Liver (tissue), 9 donors: ENCODE measurements around the gene CHP1. TPM values are rescaled to one million over a fixed set of nuclear protein-coding genes. Genes with fewer than 3 reads are reported as not detected.

ENCODE experiments used
- DNase-seq: peaks from one replicate; pipeline ENCODE4 v3.0.0-alpha.2; 2017; ENCODE audit warnings: low spot score
- H3K27ac ChIP-seq, 2 donors: one replicate each; pipeline ENCODE4 v1.7.0; 2013; ENCODE audit warnings: inconsistent platforms in 2 of 2, low read length in 2 of 2, control low read depth in 1 of 2, low read depth in 1 of 2, mild to moderate bottlenecking in 1 of 2
- H3K27me3 ChIP-seq, 4 donors: one replicate each; pipeline versions ENCODE4 v1.6.1 to v1.7.0; 2013; ENCODE audit warnings: low read length in 3 of 4, inconsistent platforms in 1 of 4, mild to moderate bottlenecking in 1 of 4, moderate library complexity in 1 of 4; ENCODE audit not compliant: control insufficient read depth in 4 of 4, insufficient read depth in 4 of 4
- H3K36me3 ChIP-seq, 4 donors: one replicate each; pipeline versions ENCODE4 v1.6.1 to v1.7.0; 2013; ENCODE audit warnings: low read length in 3 of 4, mild to moderate bottlenecking in 3 of 4, low read depth in 1 of 4, moderate library complexity in 1 of 4; ENCODE audit not compliant: control insufficient read depth in 4 of 4, insufficient read depth in 3 of 4
- H3K4me1 ChIP-seq, 4 donors: one replicate each; pipeline versions ENCODE4 v1.6.1 to v1.7.0; 2013; ENCODE audit warnings: low read length in 3 of 4, mild to moderate bottlenecking in 3 of 4, moderate library complexity in 1 of 4; ENCODE audit not compliant: control insufficient read depth in 4 of 4, insufficient read depth in 4 of 4
- H3K4me3 ChIP-seq, 3 donors: one replicate each; pipeline versions ENCODE4 v1.6.1 to v1.7.0; 2013; ENCODE audit warnings: low read length in 3 of 3, control low read depth in 1 of 3, low read depth in 1 of 3, mild to moderate bottlenecking in 1 of 3
- H3K9ac ChIP-seq, 2 donors: one replicate each; pipeline ENCODE4 v1.7.0; 2013; ENCODE audit warnings: low read length in 2 of 2, mild to moderate bottlenecking in 2 of 2, moderate library complexity in 2 of 2, control low read depth in 1 of 2, low read depth in 1 of 2
- H3K9me3 ChIP-seq, 4 donors: one replicate each; pipeline versions ENCODE4 v1.6.1 to v1.7.0; 2013; ENCODE audit warnings: low read length in 3 of 4; ENCODE audit not compliant: control insufficient read depth in 4 of 4
- ATF3 ChIP-seq: IDR thresholded peaks from 2 replicates; pipeline ENCODE4 v1.6.1; 2016; ENCODE audit warnings: antibody characterized with exemption
- EGR1 ChIP-seq, 2 donors: IDR thresholded peaks; 2 replicates each; pipeline ENCODE4 v1.6.1; 2016 to 2018; ENCODE audit warnings: antibody characterized with exemption in 2 of 2, low read depth in 2 of 2
- FOXA1 ChIP-seq: IDR thresholded peaks from 2 replicates; pipeline ENCODE4 v1.6.1; 2016; ENCODE audit warnings: antibody characterized with exemption
- FOXA2 ChIP-seq: IDR thresholded peaks from 2 replicates; pipeline ENCODE4 v1.6.1; 2016; ENCODE audit warnings: antibody characterized with exemption
- GABPA ChIP-seq, 2 donors: IDR thresholded peaks in 1 of 2; conservative IDR thresholded peaks in 1 of 2; 2 replicates each; pipeline ENCODE4 v1.6.1; 2016; ENCODE audit warnings: antibody characterized with exemption in 2 of 2, mild to moderate bottlenecking in 1 of 2, moderate library complexity in 1 of 2
- HNF4A ChIP-seq, 2 donors: conservative IDR thresholded peaks; 2 replicates each; pipeline ENCODE4 v1.6.1; 2016; ENCODE audit warnings: antibody characterized with exemption in 2 of 2, mild to moderate bottlenecking in 2 of 2
- JUND ChIP-seq, 2 donors: IDR thresholded peaks; 2 replicates each; pipeline ENCODE4 v1.6.1; 2016; ENCODE audit warnings: antibody characterized with exemption in 2 of 2
- MAX ChIP-seq: IDR thresholded peaks from 2 replicates; pipeline ENCODE4 v1.6.1; 2016; ENCODE audit warnings: antibody characterized with exemption
- NR2F2 ChIP-seq: IDR thresholded peaks from 2 replicates; pipeline ENCODE4 v1.6.1; 2016; ENCODE audit warnings: antibody characterized with exemption
- RAD21 ChIP-seq, 2 donors: IDR thresholded peaks; 2 replicates each; pipeline ENCODE4 v1.6.1; 2016; ENCODE audit warnings: antibody characterized with exemption in 2 of 2, mild to moderate bottlenecking in 2 of 2
- RXRA ChIP-seq, 2 donors: IDR thresholded peaks; 2 replicates each; pipeline ENCODE4 v1.6.1; 2017 to 2018; ENCODE audit warnings: antibody characterized with exemption in 2 of 2, mild to moderate bottlenecking in 1 of 2
- SP1 ChIP-seq: IDR thresholded peaks from 2 replicates; pipeline ENCODE4 v1.6.1; 2018; ENCODE audit warnings: antibody characterized with exemption, mild to moderate bottlenecking
- TAF1 ChIP-seq: conservative IDR thresholded peaks from 2 replicates; pipeline ENCODE4 v1.6.1; 2016; ENCODE audit warnings: antibody characterized with exemption, mild to moderate bottlenecking
- YY1 ChIP-seq: IDR thresholded peaks from 2 replicates; pipeline ENCODE4 v1.6.1; 2016; ENCODE audit warnings: antibody characterized with exemption, mild to moderate bottlenecking
- WGBS: extraction: QIAGEN DNeasy Blood & Tissue Kit; methylation state at CpG from one replicate; pipeline ENCODE4 v1.1.7; 2013; 5-methylcytosine and 5-hydroxymethylcytosine counted together
- polyA plus RNA-seq, 2 donors: library from polyadenylated mRNA; stranded (reverse) in 1 of 2; unstranded in 1 of 2; fragments of 200-250 nt in 1 of 2; fragments of >200 nt in 1 of 2; fragmentation: Nextera tagmentation in 1 of 2; extraction: Ambion mirVana in 1 of 2; gene quantifications; one replicate each; pipeline versions ENCODE4 v1.2.1 to v1.2.3, GENCODE V29; 2013 to 2015
- total RNA-seq, 2 donors: library from RNA; depleted of rRNA; stranded (reverse); fragments of >200 nt; gene quantifications; one replicate each; pipeline ENCODE4 v1.2.3, GENCODE V29; 2014
- TF ChIP-seq, protein P1 (sequence below): fragments of 150-350 bp; IDR thresholded peaks from 2 replicates; pipeline ENCODE4 v1.5.1; 2017; ENCODE audit warnings: improper control_type of control experiment, low read depth, low read length; ENCODE audit not compliant: missing input control
- TF ChIP-seq, protein P2 (sequence below): IDR thresholded peaks from 2 replicates; pipeline ENCODE4 v1.6.1; 2016; ENCODE audit warnings: antibody characterized with exemption, mild to moderate bottlenecking
- donor health status: healthy.
- donor health status: healthy.
- donor health status: healthy.
- donor health status: healthy.
- donor health status: healthy.

CHP1 gene
- total and polyA plus RNA-seq, 4 donors: 87.4 to 162 (median 117) TPM

DNA sequence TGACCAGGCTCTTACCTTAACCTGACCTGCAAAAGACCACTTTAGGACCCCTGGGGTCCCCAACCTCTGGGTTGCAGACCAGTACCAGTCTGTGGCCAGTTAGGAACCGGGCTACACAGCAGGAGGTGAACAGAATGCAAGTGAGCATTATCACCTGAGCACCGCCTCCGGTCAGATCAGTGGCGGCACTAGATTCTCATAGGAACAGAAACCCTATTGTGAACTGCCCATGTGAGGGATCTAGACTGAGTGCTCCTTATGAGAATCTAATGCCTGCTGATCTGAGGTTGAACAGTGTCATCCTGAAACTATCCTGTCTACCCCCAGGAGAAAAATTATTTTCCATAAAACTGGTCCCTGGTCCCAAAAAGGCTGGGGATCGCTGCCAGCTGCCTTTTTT, 20.3 kb downstream of the CHP1 start (continued):
- TF ChIP-seq, protein P1, sequence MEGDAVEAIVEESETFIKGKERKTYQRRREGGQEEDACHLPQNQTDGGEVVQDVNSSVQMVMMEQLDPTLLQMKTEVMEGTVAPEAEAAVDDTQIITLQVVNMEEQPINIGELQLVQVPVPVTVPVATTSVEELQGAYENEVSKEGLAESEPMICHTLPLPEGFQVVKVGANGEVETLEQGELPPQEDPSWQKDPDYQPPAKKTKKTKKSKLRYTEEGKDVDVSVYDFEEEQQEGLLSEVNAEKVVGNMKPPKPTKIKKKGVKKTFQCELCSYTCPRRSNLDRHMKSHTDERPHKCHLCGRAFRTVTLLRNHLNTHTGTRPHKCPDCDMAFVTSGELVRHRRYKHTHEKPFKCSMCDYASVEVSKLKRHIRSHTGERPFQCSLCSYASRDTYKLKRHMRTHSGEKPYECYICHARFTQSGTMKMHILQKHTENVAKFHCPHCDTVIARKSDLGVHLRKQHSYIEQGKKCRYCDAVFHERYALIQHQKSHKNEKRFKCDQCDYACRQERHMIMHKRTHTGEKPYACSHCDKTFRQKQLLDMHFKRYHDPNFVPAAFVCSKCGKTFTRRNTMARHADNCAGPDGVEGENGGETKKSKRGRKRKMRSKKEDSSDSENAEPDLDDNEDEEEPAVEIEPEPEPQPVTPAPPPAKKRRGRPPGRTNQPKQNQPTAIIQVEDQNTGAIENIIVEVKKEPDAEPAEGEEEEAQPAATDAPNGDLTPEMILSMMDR: no peak
- no peak for TF ChIP-seq GABPA (IDR thresholded peaks at IDR 0.05 in 1 of 2, conservative IDR thresholded peaks at IDR 0.05 in 1 of 2)
- TF ChIP-seq FOXA2: no peak
- no peak for TF ChIP-seq SP1
- no peak for TF ChIP-seq NR2F2

DNA sequence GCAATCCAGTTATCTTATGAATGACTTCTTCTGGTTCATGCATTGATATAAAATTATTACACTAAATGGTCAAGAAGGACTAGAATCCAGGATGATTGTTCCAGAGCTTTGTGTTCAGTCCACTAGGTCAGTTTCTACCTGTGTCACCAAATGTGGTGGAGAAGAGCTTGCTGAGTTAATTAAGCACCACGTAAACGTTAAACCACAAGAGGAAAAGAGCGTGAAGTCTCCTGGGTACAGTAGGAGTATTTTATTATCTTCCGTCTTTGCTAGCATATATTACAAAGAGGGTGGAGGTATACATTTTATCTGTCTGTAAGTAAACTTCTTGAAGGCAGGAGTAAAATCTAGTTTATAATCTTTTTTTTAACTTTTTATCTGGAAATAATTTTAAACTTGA, 23.5 kb downstream of the CHP1 start:
- Histone ChIP-seq H3K4me1 (peaks cover 6 to 44% (median 30%) of the 10 kb centered on the region in 4 donors), H3K9me3 (no peaks in the 10 kb centered on the region), H3K27ac (no peak overlapping the region), H3K27me3 (no peaks in the 10 kb centered on the region), H3K9ac (no peak overlapping the region), H3K4me3 (no peak overlapping the region), H3K36me3 (peaks cover 0 to 15% (median 5%) of the 10 kb centered on the region in 4 donors)
- TF ChIP-seq HNF4A (conservative IDR thresholded peaks at IDR 0.05) (peak in 1 of 2 donors; percentile 33), EGR1 (IDR thresholded peaks at IDR 0.05; ENCODE audit: low read depth in 2 of 2) (no peak)
- no peak for DNase-seq
- WGBS: 75% methylated on average over 4 of the region's 4 CpGs

DNA sequence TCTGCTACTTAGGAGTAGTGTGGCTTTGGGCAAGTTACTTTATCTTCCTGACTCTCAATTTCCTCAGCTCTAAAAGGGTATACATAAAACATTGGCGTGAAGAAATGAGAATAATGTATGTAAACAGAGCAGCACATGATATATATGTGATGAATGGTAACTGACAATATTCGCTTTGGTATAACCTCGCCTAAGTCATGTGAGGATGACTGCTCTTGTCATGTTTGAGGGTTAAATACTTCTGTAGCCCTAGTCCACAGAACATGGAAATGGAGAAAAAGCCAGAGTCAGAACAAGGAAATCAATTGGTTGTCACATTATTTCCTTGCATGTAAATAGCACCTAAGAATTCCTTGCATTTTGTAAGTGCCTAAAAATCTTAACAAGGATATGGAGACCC, 25.0 kb downstream of the CHP1 start:
- TF ChIP-seq JUND (IDR thresholded peaks at IDR 0.05) (no peak), FOXA2 (no peak), GABPA (IDR thresholded peaks at IDR 0.05 in 1 of 2, conservative IDR thresholded peaks at IDR 0.05 in 1 of 2) (no peak)
- TF ChIP-seq, protein P1: no peak
- peaks cover 7 to 55% (median 41%) of the 10 kb centered on the region in 4 donors for H3K4me1 ChIP-seq
- WGBS: 51% methylated on average over 3 of the region's 3 CpGs
- H3K9me3 ChIP-seq: no peaks in the 10 kb centered on the region
- no peak for DNase-seq
- no peaks in the 10 kb centered on the region for H3K27me3 ChIP-seq
- peak overlapping the region in 1 of 3 donors; percentile 12 for H3K4me3 ChIP-seq
- peak overlapping the region; percentile 66 to 94 for H3K27ac ChIP-seq
- H3K36me3 ChIP-seq: peaks cover 0 to 14% (median 5%) of the 10 kb centered on the region in 4 donors
- peak overlapping the region; percentile 20 to 77 for H3K9ac ChIP-seq

DNA sequence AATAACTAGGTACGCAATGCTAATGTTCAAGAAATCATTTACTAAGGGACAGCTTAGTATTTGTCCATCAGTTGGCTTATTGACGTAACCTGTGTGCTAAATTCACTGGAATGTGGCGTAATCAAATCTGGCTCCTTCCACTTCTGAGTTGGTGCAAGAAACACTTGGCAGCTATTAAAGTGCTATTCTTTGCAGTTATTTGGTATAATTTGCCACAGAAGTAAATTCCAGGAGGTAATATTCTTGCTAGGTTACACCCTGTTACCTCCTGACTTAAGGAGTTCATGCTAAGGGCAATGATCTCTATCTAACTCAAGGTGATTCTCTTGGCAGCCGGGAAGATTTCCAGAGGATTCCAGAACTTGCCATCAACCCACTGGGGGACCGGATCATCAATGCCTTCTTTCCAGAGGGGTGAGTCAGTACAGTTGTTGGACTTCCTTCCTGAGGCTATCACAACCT, 25.5 kb downstream of the CHP1 start:
- no peaks in the 10 kb centered on the region for H3K9me3 ChIP-seq
- WGBS: 35% methylated on average over 5 of the region's 5 CpGs
- H3K4me1 ChIP-seq: peaks cover 8 to 59% (median 42%) of the 10 kb centered on the region in 4 donors
- peaks cover 0 to 9% (median 5%) of the 10 kb centered on the region in 4 donors for H3K36me3 ChIP-seq
- DNase-seq: no peak
- H3K9ac ChIP-seq: peak overlapping the region in 1 of 2 donors; percentile 82
- peak overlapping the region; percentile 66 to 94 for H3K27ac ChIP-seq
- H3K4me3 ChIP-seq: peak overlapping the region in 2 of 3 donors; percentile 34 to 82
- no peaks in the 10 kb centered on the region for H3K27me3 ChIP-seq
- TF ChIP-seq HNF4A (conservative IDR thresholded peaks at IDR 0.05): peak; percentile 65 to 66
- TF ChIP-seq YY1: peak; percentile 70
- peak; percentile 55 for TF ChIP-seq MAX
- no peak for TF ChIP-seq GABPA (IDR thresholded peaks at IDR 0.05 in 1 of 2, conservative IDR thresholded peaks at IDR 0.05 in 1 of 2)
- peak; percentile 92 for TF ChIP-seq FOXA1
- TF ChIP-seq ATF3: peak; percentile 67
- peak; percentile 83 for TF ChIP-seq TAF1
- TF ChIP-seq RAD21 (IDR thresholded peaks at IDR 0.05): no peak
- TF ChIP-seq RXRA (IDR thresholded peaks at IDR 0.05): peak; percentile 88 to 90
- TF ChIP-seq, protein P2, sequence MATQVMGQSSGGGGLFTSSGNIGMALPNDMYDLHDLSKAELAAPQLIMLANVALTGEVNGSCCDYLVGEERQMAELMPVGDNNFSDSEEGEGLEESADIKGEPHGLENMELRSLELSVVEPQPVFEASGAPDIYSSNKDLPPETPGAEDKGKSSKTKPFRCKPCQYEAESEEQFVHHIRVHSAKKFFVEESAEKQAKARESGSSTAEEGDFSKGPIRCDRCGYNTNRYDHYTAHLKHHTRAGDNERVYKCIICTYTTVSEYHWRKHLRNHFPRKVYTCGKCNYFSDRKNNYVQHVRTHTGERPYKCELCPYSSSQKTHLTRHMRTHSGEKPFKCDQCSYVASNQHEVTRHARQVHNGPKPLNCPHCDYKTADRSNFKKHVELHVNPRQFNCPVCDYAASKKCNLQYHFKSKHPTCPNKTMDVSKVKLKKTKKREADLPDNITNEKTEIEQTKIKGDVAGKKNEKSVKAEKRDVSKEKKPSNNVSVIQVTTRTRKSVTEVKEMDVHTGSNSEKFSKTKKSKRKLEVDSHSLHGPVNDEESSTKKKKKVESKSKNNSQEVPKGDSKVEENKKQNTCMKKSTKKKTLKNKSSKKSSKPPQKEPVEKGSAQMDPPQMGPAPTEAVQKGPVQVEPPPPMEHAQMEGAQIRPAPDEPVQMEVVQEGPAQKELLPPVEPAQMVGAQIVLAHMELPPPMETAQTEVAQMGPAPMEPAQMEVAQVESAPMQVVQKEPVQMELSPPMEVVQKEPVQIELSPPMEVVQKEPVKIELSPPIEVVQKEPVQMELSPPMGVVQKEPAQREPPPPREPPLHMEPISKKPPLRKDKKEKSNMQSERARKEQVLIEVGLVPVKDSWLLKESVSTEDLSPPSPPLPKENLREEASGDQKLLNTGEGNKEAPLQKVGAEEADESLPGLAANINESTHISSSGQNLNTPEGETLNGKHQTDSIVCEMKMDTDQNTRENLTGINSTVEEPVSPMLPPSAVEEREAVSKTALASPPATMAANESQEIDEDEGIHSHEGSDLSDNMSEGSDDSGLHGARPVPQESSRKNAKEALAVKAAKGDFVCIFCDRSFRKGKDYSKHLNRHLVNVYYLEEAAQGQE: peak; percentile 66
